Measurements from ENCODE around the gene MRC2.

Gene MRC2

DNA sequence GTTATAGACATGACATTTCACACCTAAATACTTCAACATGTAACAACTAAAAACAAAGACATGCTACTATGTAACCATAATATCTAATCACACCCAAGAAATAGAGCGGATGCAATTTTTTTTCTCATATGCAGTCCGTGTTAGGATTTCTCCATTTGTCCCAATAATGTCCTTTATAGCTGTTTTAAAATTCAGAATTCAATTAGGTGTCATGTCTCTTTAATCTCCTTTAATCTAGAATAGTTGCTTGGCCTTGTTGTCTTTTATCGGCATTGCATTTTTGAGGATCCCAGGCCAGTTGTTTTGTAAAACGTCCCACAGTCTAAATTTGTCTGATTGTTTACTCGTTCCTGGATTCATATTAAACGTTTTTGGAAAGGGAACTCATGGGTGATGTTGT is 14.5 kb downstream of the MRC2 start:
- no peak for DNase-seq

DNA sequence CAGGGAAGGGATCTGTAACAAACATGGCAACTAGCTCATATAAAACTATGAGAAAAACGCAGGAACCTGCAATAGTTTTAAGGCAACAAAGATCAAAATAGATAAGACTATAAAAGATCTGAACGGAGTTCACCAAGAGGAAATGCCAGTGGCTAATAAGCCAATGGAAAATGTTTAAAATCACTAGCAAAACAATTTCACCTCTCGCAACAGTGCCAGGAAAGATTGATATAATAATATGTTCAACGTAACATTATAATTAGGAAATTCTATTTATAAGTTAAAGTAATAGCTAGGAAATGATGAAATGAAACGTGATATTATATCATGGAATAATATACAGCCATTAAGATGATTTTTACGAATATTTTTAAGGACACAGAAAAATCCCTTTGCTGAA is 16.0 kb downstream of the MRC2 start:
- no peak for DNase-seq

DNA sequence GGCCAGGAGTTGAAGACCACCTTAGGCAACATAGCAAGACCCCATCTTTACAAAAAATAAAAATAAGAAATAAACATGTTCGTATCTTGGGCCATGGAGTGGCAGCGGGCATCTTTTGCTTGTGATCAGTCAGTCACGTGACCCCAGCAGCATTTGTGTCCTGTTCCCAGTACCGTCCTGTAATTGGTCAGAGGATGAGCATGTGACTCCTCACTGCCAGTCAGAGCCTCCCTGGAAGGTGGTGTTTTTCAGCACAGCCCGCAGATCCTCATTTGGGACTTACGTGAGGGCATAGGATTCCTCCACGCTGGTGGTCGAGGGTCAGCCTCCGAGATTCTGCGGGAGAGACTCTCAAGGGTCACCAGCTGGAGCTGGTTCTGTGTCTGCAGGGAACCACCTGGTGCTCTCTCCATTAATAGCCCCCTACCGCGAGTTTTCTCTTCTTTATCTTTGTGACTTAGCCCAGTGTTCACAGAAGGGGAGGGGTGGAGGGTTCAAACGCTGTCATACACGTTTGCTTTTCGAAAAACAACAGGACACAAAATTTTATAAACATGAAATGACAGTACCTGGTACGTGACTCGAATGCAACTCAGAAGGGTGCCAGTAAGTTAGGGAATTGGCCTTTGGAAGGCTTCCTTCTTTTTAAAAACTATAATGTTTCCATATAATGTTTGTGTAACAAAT is 17.2 kb downstream of the MRC2 start:
- DNase-seq: no peak

DNA sequence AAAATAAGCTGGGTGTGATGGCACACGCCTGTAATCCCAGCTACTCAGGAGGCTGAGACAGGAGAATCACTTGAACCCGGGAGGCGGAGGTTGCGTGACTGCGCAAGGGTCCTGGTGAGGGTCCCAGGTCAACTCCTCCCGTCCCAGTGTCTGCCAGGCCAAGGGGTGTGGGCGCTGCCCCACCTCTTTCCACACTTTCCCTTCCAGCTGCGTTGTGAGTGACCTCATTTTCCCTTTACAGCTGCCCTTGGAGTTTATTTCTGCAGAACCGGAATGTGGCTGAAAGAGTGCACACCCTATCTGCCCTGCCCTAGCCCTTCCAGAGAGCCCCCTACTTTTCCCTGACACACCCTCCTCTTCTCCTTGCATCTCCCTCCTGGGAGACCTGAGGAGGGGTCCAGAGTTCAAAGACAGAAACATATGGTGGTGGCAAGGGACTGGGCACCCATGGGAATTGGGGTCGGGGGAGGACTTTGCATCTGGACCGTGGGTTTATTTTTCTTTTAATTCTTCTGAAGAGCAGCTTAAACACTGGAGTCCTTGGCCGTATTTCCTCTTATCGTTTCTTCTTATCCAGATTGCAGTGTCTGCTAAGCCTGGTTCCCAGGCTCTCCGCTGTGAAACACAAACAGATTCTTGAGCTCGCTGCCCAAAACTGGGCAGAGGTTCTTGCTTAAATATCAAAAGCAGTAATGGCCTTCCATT is 20.9 kb downstream of the MRC2 start:
- no peak for DNase-seq

DNA sequence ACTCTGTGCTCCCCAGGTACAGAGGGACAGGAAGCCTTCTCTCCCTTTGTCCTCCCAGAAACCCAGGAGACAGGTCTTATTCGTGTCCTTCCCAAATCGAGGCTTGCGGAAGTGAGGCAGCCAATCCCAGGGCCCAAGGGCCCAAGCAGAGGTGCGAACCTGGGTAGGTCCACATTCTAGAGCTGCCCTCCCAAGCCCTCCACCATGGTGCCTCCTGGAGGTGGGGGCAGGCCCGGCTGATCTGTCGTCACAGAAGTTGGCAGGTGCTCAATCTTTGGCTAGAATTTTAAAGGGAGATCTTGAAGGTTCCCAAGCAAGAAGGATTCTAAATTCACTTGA is 21.5 kb downstream of the MRC2 start:
- DNase-seq: no peak

DNA sequence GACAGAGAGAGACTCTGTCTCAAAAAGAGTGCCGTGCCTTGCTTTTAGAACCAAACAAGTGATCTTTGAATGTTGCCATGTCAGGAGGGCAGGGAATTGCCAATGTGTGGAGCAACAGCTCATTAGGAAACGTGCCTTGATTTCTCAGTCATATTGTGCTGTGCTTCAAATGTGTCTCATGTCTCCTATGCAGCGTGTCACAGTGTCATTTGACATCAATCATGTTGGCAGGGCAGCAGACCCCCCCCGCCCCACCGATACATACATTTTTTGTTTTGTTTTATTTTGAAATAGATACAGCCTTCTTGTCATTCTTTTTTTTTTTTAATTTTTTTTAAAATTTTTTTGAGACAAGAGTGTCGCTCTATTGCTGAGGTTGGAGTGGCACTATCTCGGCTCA is 22.1 kb downstream of the MRC2 start:
- DNase-seq: no peak

DNA sequence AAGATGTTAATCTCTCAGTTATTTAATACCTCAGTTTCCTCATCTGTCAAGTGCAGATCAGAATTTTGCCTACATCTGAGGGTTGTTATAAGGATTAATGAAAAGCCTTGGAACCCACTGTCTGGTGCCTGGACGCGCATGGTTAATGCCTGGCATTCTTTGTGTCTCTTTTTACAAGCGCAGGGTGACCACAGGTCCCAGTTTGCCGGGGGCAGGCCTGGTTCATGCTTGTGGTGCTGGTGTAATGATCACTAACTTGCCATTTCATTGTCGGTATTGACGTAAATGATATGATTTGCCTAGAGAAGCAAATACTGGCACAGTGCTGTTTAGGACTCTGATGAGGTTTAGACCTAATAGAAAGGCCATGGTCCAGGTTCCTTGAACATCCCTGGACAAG is 23.1 kb downstream of the MRC2 start:
- no peak for DNase-seq

DNA sequence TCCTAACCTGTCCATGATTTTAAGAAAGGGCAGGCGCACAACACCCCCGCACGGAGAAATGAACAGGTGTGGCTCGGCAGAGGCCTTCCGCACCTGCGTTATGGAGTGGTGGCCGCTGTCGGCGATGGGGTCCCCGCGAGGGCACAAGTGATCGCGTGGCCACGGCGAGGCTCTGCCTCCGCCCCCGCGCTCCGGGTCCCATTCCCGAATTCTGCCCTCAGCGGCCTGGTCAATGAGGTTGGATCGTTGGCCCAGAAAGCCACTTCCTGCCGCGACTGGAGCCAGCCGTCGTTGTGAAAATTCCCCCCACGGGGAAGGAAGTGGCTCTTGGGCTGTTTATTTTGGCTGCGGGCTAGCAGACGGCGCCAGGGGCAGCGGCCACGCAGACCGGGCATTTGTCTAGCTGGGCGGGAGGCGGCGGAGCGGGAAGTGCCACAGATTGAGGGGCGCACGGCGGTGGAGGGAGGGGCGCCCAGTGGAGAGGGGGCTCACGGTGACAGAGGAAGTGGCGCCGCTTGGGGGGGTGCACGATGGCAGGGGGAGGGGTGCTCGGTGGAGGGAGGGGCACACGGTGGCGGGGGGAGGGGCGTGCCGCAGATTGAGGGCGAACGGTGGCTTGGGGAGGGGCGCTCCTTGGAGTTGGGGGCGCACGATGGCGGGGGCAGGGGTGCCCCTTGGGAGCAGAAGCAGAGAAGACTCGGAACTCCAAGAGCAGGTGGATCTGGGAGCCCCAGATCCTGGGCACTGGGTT is 25.0 kb downstream of the MRC2 start:
- peak; percentile 8 for DNase-seq

DNA sequence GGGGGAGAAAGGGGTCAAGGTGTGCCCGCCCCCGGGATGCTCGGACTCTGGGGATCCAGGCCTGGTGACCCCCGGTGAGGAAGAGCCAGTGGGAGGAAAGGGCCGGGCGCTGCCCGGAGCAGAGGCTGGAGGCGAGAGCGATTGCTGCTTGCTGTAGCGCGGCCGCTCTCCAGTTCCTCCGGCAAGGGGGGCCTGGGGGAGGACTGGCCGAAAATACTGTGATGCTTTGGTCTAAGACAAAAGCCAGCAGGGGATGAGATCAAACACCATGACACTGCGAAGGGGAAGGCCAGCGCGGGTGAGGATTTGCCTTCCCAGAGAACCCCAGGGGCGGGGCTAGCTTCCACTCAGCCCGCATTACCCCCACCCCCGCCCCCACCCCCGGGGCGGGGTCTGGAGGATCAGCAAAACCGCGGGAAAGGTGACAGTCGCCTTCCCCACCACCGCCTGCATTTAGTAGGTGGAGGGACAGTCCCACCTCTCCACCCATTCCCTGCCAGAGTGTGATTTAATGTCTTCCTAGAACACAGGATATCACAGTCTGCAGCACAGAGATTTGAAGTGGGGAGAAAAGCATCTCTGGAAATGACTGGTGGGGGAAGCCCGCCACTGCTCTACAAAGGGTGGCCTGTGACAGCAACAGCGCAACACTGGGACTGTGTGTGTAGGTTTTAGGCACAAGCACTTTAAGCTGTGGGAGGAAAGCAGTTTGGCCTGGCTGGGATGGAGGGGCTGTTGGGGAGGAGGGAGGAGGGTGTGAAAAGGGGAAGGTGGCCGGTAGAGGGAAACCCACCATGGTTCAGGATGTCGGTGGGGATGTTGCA is 25.7 kb downstream of the MRC2 start:
- peak; percentile 34 for DNase-seq

DNA sequence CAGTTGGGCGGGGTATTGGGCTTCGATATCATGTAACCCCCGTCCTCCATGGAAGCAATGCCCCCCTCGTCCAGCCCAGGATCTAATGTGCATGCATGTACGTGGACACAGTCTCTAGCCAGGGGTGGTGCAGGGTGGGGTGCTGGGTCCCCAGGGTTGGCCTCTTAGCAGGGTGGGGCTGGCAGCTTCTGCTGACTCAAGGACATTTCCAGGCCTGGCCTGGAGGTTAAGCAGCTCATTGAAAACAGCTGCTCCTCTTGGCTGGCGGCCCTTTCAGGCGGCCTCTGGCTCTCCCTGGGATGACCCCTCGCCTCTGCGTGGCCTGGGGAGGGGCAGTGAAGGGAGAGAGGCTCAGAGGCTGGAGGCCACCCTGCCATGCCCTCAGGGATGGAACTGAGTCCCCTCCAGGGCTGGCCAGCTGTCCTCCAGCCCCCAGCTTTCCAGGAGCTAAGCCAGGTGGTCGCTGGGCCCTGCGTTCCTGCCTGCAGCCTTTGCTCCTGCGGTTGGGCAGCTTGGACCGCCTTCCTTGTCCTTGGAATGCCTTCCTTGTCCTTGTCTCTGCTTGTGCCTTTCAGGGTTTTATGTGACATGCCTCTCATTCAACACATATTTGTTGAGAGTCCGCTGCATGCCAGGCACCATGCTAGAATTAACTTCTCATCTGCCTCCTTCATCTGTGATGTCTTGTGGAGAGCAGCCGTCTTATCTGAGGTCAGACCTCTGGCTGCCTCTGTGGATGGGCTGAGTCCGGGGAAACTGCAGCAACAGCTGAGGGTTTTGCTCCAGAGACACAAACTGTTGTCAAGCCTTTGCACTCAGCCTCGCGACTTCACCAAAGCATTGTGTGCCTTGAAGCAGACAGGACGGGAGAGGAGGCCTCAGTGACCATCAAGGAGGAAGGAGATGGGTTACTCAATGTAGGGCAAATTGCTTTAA is 26.6 kb downstream of the MRC2 start:
- no peak for DNase-seq

DNA sequence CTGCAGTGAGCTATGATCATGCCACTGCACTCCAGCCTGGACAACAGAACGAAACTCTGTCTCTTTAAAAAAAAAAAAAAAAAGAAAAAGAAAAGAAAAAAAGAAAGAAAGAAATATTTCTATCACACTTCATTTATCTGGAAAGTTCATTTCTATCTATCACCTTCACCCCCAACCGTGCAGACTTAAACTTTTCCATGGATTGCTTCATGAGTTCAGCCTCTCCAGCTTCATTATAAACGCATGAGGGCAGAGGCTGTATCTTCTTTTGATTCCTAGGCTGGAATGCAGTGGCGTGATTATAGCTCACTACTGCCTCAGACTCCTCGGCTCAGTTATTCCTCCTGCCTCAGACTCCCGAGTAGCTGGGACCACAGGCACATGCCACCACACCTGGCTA is 28.2 kb downstream of the MRC2 start:
- no peak for DNase-seq

DNA sequence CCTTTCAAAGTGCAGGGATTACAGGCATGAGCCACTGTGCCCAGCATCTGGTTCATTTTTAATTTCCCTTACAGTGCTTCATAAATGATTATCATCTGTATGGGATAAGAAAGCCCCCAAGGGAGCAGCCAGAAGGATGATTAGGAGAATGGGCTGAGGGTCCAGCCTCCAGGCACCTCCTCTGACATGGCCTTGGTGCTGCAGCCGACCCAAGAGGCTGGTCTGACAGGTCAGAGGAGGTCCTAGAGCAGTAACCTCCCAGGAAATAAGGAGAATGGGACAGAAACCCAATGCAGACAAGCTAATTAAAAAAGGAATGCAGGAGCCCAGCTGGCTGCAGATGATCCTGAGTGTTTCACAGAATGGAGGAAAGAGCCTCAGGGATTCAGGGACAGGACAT is 29.0 kb downstream of the MRC2 start:
- DNase-seq: no peak

DNA sequence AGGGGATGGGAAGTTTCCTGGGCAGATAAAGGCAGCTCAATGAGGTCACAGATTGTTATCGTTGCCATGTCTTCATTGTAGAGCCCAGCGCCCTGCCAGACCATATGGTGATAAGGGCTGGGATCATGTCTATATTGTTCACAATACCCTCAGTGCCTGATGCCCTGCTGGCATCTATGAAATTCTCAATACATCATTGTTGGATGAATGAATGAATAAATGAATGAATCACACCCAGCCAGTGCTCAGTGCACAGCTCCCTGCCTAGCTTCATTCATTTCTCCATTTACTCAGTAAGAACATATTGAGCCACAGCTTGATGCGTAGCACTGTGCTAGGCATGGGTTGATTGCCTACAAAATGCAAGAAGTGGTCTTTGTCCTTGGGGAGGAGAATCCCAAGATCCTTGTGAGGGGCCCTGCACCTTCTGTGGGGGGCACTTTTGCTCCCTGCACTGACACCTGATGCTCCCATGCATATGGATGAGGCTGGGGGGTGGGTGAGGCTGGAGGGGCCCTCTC is 29.7 kb downstream of the MRC2 start:
- no peak for DNase-seq

DNA sequence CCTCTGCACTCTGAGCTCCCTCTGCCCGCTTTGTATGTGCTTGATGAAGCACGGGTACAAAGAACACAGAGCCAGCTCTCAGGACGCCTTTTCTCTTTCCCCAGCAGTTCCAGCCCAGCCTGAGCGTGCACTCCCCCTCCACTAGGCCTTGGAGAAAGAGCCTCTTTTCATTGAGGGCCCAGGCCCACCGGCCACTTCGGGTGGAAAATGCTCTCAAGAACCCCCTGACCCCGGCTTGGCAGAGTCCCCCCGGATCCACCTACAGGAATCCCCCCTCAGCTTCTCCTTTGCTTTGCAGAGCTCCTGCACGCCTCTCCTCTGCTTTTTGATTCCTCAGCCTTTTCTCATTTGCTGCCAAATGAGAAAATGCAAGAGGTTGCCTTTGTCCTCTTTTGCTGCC is 30.2 kb downstream of the MRC2 start:
- no peak for DNase-seq

DNA sequence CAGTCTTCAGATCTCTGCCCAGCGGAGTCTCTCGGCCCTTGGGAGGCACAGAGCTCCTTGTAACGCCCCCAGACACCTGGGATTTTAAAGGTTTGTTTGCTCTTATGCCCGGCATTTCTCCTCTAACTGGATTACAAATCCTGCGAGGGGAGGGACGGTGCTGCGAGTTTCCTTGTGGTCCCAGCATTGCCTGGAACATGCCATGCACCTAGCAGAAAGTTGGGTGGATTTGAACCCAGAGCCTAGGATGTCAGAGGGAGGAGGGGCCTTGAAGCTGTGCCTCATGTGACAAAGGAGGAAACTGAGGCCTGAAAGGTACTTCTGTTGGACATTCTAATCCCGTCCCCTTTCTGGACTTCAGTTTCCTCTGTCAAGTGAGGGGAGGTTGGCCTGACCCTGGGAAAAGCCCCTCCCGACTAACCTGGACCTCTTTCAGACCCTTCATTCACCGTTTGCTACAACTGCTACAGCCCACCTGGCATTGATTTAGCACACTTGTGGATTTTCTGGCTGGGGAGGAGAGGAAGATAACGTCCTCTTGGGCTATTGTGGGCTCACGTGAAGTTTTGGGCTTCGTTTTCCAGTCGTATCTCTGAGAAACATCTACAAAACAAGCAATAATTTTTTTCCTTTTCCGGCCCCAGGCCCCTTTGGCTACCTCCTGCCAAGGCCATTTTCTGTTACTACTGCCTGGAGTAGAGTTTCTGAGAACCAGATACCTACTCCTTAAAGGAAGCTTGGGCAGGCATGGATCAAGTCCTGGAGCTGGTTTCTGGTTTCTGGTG is 30.9 kb downstream of the MRC2 start:
- no peak for DNase-seq

DNA sequence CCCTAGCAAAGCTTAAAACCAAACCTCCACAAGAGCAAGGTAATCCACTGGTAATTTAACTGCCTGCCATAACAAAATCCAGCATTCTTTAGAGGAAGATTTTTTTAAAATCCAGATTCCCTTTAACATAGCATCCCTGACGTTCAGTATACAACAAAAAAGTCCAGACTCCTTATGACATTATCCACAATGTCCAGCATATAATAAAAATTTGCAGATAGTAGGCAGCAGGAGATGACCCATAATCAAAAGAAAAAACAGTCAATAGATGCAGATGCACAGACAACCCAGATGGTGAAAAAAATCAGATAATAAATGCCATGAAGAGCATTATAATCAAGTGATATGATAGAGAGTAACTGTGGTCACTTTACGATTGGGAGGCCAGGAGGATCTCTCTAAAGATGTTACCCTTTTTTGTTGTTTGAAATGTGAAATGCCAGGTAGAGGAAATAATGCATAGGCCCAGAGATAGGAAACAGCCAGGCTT is 33.2 kb downstream of the MRC2 start:
- no peak for DNase-seq

DNA sequence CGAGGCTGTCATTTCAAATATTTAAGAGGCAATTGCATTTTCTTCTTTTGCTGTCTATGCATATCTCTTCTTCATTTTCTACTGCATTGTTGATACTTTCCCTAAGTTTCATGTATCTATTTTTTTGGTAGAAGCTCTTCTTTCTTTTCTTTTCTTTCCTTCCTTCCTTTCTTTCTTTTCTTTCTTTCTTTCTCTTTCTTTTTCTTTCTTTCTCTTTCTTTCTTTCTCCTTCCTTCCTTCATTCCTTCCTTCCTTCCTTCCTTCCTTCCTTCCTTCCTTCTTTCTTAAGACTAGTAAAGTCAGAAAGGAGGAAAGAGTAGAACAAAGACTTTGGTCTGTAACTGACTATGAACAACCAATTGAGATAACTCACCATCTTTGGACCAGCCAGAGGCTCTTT is 33.9 kb downstream of the MRC2 start:
- DNase-seq: no peak

DNA sequence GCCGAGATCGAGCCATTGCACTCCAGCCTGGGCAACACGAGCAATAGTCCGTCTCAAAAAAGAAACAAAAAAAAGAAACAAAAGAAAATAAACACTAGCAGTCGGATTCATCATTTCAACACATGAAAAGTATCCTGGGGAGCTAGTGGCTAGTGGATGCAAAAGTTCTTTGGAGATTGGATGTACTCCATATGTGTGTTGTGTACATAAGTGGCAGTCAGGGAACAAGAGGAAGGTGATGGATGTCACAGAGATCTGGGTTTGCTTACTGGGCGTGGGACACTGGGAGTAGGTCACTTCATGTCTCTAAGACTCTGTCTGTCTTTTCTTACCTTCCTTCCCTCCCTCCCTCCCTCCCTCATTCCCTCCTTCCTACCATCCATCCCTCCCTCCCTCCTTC is 35.4 kb downstream of the MRC2 start:
- no peak for DNase-seq

DNA sequence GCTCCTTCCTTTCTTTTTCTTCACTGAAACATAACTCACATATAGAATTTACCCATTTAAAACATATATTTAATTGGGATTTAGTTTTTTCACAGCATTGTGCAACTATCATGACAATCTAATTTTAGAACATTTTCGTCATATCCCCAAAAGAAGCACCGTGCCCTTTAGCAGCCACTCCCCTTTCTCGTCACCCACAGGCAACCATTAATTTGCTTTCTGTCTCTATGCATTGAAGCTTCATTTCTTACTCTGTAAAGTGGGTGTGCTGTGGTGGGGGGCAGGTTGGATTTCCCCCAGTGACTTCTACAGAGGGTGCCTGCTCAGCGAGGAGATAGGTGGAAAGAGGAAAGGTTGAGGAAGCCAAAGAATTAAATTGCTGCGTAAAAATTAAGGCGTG is 35.8 kb downstream of the MRC2 start:
- no peak for DNase-seq

DNA sequence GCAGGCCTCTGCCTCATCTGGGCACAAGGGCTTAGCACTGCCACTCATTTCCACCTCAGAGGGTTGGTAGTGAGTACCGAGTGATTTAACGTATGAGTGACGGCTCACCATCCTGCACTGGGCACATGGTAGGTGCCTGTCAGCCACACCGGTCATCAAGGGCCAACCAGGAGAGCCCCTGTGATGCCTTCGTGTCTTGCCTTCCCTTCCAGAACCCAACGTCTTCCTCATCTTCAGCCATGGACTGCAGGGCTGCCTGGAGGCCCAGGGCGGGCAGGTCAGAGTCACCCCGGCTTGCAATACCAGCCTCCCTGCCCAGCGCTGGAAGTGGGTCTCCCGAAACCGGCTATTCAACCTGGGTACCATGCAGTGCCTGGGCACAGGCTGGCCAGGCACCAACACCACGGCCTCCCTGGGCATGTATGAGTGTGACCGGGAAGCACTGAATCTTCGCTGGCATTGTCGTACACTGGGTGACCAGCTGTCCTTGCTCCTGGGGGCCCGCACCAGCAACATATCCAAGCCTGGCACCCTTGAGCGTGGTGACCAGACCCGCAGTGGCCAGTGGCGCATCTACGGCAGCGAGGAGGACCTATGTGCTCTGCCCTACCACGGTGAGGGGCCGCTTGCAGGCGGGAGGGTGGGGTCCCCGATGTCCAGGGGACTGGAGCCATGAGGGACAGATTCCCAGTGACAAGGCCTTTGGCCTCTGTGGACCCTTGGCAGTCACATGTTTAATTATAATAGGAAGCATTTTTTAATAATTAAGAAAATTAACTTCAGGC is 37.1 kb downstream of the MRC2 start:
- no peak for DNase-seq

All from activated effector memory CD4-positive, alpha-beta T cell treated with Interleukin-2 at 50 U/mL for 16 hours (primary cell).